Endodermal cell (in vitro differentiated cells): ENCODE measurements around the gene BRWD1. TPM values are rescaled to one million over a fixed set of nuclear protein-coding genes. Genes with fewer than 3 reads are reported as not detected.

Source experiments
- DNase-seq: peaks from one replicate; pipeline ENCODE4 v3.0.0-alpha.2; 2017
- H3K27ac ChIP-seq: 2 replicates; pipeline ENCODE4 v1.5.1; 2013; ENCODE audit warnings: mild to moderate bottlenecking, low read depth, low read length, moderate library complexity
- H3K27me3 ChIP-seq: 2 replicates; pipeline ENCODE4 v1.6.1; 2013; ENCODE audit warnings: mild to moderate bottlenecking, low read length, moderate library complexity; ENCODE audit not compliant: insufficient read depth, control insufficient read depth, poor library complexity, severe bottlenecking
- H3K36me3 ChIP-seq: 2 replicates; pipeline ENCODE4 v1.7.0; 2013; ENCODE audit warnings: mild to moderate bottlenecking, low read length, moderate library complexity; ENCODE audit not compliant: control insufficient read depth, insufficient read depth
- H3K4me1 ChIP-seq: one replicate; pipeline ENCODE4 v1.7.0; 2013; ENCODE audit warnings: low read length; ENCODE audit not compliant: control insufficient read depth, insufficient read depth
- H3K4me3 ChIP-seq: 2 replicates; pipeline ENCODE4 v1.5.1; 2013; ENCODE audit warnings: mild to moderate bottlenecking, low read length, moderate library complexity
- H3K9ac ChIP-seq: 2 replicates; pipeline ENCODE4 v1.6.1; 2013; ENCODE audit warnings: mild to moderate bottlenecking, low read length, moderate library complexity; ENCODE audit not compliant: poor library complexity, severe bottlenecking; ENCODE audit errors: extremely low read depth
- H3K9me3 ChIP-seq: 2 replicates; pipeline ENCODE4 v1.6.1; 2013; ENCODE audit warnings: mild to moderate bottlenecking, low read length, moderate library complexity; ENCODE audit not compliant: control insufficient read depth
- H3K27ac Mint-ChIP-seq: 2 replicates; pipeline ENCODE4 v1.8.0; 2020; ENCODE audit warnings: mixed read lengths
- H3K27me3 Mint-ChIP-seq: 2 replicates; pipeline ENCODE4 v1.8.0; 2021; ENCODE audit warnings: mild to moderate bottlenecking, mixed read lengths; ENCODE audit not compliant: insufficient read depth
- H3K36me3 Mint-ChIP-seq: 2 replicates; pipeline ENCODE4 v1.8.0; 2020; ENCODE audit warnings: low read depth, mixed read lengths
- H3K4me1 Mint-ChIP-seq: 2 replicates; pipeline ENCODE4 v1.8.0; 2020; ENCODE audit warnings: mixed read lengths
- H3K4me3 Mint-ChIP-seq: 2 replicates; pipeline ENCODE4 v1.8.0; 2020; ENCODE audit warnings: mild to moderate bottlenecking, moderate library complexity, mixed read lengths
- H3K9me3 Mint-ChIP-seq: 2 replicates; pipeline ENCODE4 v1.8.0; 2020; ENCODE audit warnings: mild to moderate bottlenecking, mixed read lengths
- WGBS, 2 experiments: methylation state at CpG; one replicate each; pipeline versions ENCODE4 v1.1.5 to v1.1.7; 2013; ENCODE audit warnings: missing lambda C conversion rate in 2 of 2, mixed read lengths in 1 of 2; ENCODE audit not compliant: insufficient coverage in 1 of 2, insufficient read length in 1 of 2; 5-methylcytosine and 5-hydroxymethylcytosine counted together
- total RNA-seq, 2 donors: library from RNA; stranded (reverse); fragmentation: NEBNext Ultra II Directional in 1 of 2; extraction: Animal tissue kit (Norgen Biotek cat#: 25700) in 1 of 2; gene quantifications; 2 replicates in 1 of 2; 3 replicates in 1 of 2; pipeline ENCODE4 v1.2.1, GENCODE V29; 2021
- TF ChIP-seq, protein P1 (sequence below): fragments of 200-600 bp; sonication (generic); conservative IDR thresholded peaks from 2 replicates; pipeline ENCODE4 v1.5.0; 2021; ENCODE audit warnings: antibody characterized with exemption, mild to moderate bottlenecking

Gene BRWD1
- total RNA-seq, 2 donors from 2014 or later, result 64.7 to 76.1 TPM

DNA sequence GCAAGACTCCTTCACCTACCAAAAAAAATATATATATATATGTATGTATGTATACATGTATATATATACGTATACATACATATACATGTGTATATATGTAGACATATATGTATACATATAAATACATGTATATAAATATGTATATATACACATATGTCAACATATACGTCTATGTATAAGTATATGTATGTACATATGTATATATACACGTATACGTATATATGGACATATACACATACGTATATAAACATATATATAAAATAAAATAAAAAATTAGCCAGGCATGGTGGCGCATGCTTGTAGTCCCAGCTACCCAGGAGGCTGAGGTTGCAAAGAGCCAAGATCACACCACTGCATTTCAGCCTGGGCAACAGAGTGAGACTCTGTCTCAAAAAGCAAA lies 31.6 kb downstream of the BRWD1 start:
- Histone ChIP-seq H3K4me1 (no peaks in the 10 kb centered on the region), H3K4me3 (no peak overlapping the region), H3K9me3 (no peaks in the 10 kb centered on the region), H3K36me3 (peaks cover 84% of the 10 kb centered on the region), H3K27ac (no peak overlapping the region), H3K27me3 (no peaks in the 10 kb centered on the region), H3K9ac (no peak overlapping the region)
- H3K9me3 Mint-ChIP-seq, result no peaks in the 10 kb centered on the region
- H3K27me3 Mint-ChIP-seq, result no peaks in the 10 kb centered on the region
- no peak overlapping the region for H3K27ac Mint-ChIP-seq
- peaks cover 60% of the 10 kb centered on the region for H3K36me3 Mint-ChIP-seq
- TF ChIP-seq, protein P1, sequence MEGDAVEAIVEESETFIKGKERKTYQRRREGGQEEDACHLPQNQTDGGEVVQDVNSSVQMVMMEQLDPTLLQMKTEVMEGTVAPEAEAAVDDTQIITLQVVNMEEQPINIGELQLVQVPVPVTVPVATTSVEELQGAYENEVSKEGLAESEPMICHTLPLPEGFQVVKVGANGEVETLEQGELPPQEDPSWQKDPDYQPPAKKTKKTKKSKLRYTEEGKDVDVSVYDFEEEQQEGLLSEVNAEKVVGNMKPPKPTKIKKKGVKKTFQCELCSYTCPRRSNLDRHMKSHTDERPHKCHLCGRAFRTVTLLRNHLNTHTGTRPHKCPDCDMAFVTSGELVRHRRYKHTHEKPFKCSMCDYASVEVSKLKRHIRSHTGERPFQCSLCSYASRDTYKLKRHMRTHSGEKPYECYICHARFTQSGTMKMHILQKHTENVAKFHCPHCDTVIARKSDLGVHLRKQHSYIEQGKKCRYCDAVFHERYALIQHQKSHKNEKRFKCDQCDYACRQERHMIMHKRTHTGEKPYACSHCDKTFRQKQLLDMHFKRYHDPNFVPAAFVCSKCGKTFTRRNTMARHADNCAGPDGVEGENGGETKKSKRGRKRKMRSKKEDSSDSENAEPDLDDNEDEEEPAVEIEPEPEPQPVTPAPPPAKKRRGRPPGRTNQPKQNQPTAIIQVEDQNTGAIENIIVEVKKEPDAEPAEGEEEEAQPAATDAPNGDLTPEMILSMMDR, result no peak
- 96 to 100% methylated on average over 1 of the region's 6 CpGs for WGBS, 2 experiments
- H3K4me3 Mint-ChIP-seq, result no peak overlapping the region
- H3K4me1 Mint-ChIP-seq, result no peaks in the 10 kb centered on the region
- no peak for DNase-seq

DNA sequence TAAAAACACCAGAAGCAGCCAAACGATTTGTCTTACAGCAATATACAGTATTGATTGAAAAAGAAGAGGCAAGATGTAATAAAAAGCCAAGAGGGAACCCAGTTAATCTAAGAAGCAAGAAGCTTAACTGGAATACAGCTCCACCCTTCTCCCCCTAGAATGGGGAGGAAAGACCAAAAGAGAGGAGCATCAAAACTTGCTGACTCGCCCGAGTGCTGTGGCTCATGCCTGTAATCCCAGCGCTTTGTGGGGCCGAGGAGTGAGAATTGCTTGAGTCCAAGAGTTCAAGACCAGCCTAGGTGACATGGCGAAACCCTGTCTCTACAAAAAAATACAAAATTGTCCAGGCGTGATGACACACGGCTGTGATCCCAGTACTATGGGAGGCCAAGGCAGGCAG lies 32.2 kb downstream of the BRWD1 start:
- H3K27me3 ChIP-seq, result no peaks in the 10 kb centered on the region
- H3K9ac ChIP-seq, result no peak overlapping the region
- TF ChIP-seq, protein P1, result no peak
- H3K36me3 Mint-ChIP-seq, result peaks cover 59% of the 10 kb centered on the region
- no peak overlapping the region for H3K4me3 ChIP-seq
- WGBS, 2 experiments, result 96 to 98% methylated on average over 5 to 8 of the region's 8 CpGs
- no peak overlapping the region for H3K27ac ChIP-seq
- H3K4me3 Mint-ChIP-seq, result no peak overlapping the region
- H3K9me3 Mint-ChIP-seq, result no peaks in the 10 kb centered on the region
- H3K4me1 ChIP-seq, result no peaks in the 10 kb centered on the region
- DNase-seq, result no peak
- H3K4me1 Mint-ChIP-seq, result no peaks in the 10 kb centered on the region
- peaks cover 85% of the 10 kb centered on the region for H3K36me3 ChIP-seq
- H3K27me3 Mint-ChIP-seq, result no peaks in the 10 kb centered on the region
- H3K27ac Mint-ChIP-seq, result no peak overlapping the region
- no peaks in the 10 kb centered on the region for H3K9me3 ChIP-seq

DNA sequence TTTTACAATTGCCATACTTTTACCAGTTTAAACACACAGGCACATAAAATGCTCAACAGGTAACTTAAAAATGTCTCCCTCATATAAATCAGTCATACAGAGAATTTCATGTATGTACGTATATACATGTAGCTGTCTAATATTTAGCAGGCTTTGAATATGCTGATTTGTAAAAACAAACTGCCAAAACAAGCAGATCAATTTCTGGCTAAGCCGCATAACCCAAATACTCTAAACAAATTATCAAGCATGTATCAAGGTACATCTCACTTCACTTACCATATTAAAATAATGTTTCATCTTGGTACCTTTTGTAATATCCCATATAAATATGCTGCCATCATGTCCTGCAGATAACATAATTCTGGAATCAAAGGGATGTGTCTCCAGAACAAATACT lies 43.8 kb downstream of the BRWD1 start:
- TF ChIP-seq, protein P1, result no peak
- Histone ChIP-seq H3K27me3 (no peaks in the 10 kb centered on the region), H3K4me3 (no peak overlapping the region), H3K9me3 (no peaks in the 10 kb centered on the region), H3K27ac (no peak overlapping the region), H3K36me3 (peaks cover 86% of the 10 kb centered on the region), H3K4me1 (no peaks in the 10 kb centered on the region), H3K9ac (no peak overlapping the region)
- Mint-ChIP-seq H3K4me3 (no peak overlapping the region), H3K36me3 (peaks cover 75% of the 10 kb centered on the region), H3K27ac (no peak overlapping the region), H3K4me1 (no peaks in the 10 kb centered on the region), H3K9me3 (no peaks in the 10 kb centered on the region), H3K27me3 (no peaks in the 10 kb centered on the region)
- no peak for DNase-seq
- WGBS, 2 experiments, result 96 to 100% methylated on average over 1 to 2 of the region's 2 CpGs
